Right lobe of liver (tissue), 6 donors: Measurements from ENCODE around the gene SLAMF8. TPM values are rescaled to one million over a fixed set of nuclear protein-coding genes. Genes with fewer than 3 reads are reported as not detected.

Experiments
- ATAC-seq, 4 donors: fragments of 200-7000 bp; cut with Tn5 transposase; one replicate each; pipeline ENCODE4 v1.9.1; 2020; ENCODE audit warnings: mild to moderate bottlenecking in 4 of 4, moderate library complexity in 4 of 4
- DNase-seq, 3 donors: peaks; one replicate each; pipeline ENCODE4 v3.0.0-alpha.2; 2020
- H3K27ac ChIP-seq, 3 donors: fragments of 200-600 bp; one replicate each; pipeline ENCODE4 v1.8.0; 2022
- H3K27me3 ChIP-seq, 2 donors: fragments of 200-600 bp; one replicate each; pipeline ENCODE4 v1.8.0; 2022
- H3K36me3 ChIP-seq, 4 donors: fragments of 200-600 bp; sonication (generic) in 1 of 4; one replicate each; pipeline versions ENCODE4 v1.5.1 to v1.8.0; 2017 to 2022; ENCODE audit warnings: control low read depth in 1 of 4
- H3K4me1 ChIP-seq, 4 donors: fragments of 200-600 bp; sonication (generic) in 1 of 4; one replicate each; pipeline versions ENCODE4 v1.5.1 to v1.8.0; 2017 to 2022; ENCODE audit warnings: control low read depth in 1 of 4
- H3K4me3 ChIP-seq, 3 donors: fragments of 200-600 bp; one replicate each; pipeline ENCODE4 v1.8.0; 2022
- H3K9me3 ChIP-seq, 4 donors: fragments of 200-600 bp; sonication (generic) in 1 of 4; one replicate each; pipeline versions ENCODE4 v1.5.1 to v1.8.0; 2017 to 2022; ENCODE audit warnings: control low read depth in 1 of 4
- CTCF ChIP-seq, 4 donors: fragments of 200-600 bp in 3 of 4; fragments of 450-650 bp in 1 of 4; IDR thresholded peaks; one replicate each; pipeline versions ENCODE4 v1.5.1 to v1.8.0; 2016 to 2022; ENCODE audit warnings: antibody characterized with exemption in 4 of 4, mild to moderate bottlenecking in 2 of 4
- POLR2A ChIP-seq: fragments of 450-650 bp; IDR thresholded peaks from one replicate; pipeline ENCODE4 v1.6.1; 2017; ENCODE audit warnings: antibody characterized with exemption, mild to moderate bottlenecking
- WGBS: methylation state at CpG from one replicate; pipeline ENCODE4 v1.1.6; 2018; ENCODE audit warnings: low coverage, low lambda C conversion rate; ENCODE audit not compliant: insufficient coverage; ENCODE audit errors: missing lambda C conversion rate; 5-methylcytosine and 5-hydroxymethylcytosine counted together
- intact Hi-C, 2 donors: fragments of 100-400 bp; cut with DNase I; formaldehyde crosslinking; loops; one replicate each; pipeline versions ENCODE4 v1.11.2 to v1.14.1; 2022
- long read RNA-seq: library from polyadenylated mRNA; unstranded; transcript quantifications from one replicate; pipeline ENCODE4 v2.0.0, GENCODE V29; 2019
- total RNA-seq, 6 experiments: library from RNA; depleted of rRNA in 2 of 6; stranded (reverse); fragments of >200 nt in 2 of 6; fragmentation: NEBNext Ultra II Directional in 3 of 6; extraction: Animal tissue kit (Norgen Biotek cat#: 25700) in 3 of 6; gene quantifications; one replicate each; pipeline versions ENCODE4 v1.1.0 to v1.2.4, GENCODE V29; 2016 to 2023
- donor health status: DM: no; HTN: yes; CAD: no.
- donor health status: DM: no; HTN: no; CAD: no.
- donor health status: DM: no; HTN: no; CAD: no.
- donor health status: DM: no; HTN: yes; CAD: no.
- donor health status: DM: no; HTN: yes; CAD: no.

Gene SLAMF8
- 1 to 10 TPM in 5 of 6 experiments, under 1 TPM in 1; 0.33 to 5.7 (median 2.5) TPM for total RNA-seq
- long read RNA-seq = 0 reads

- DNase-seq (peak in 1 of 3 donors; percentile 36), ATAC-seq (peak; percentile 39 to 66 (median 56))
- TF ChIP-seq CTCF (IDR thresholded peaks at IDR 0.05) (no peak), POLR2A (no peak)
- no peaks in the 10 kb centered on the region for H3K4me1 ChIP-seq
- no peaks in the 10 kb centered on the region for H3K27me3 ChIP-seq
- 38% methylated on average over 6 of the region's 11 CpGs for WGBS
- H3K4me3 ChIP-seq = no peak within 1 kb of the TSS
- no peak within 1 kb of the TSS for H3K27ac ChIP-seq
- H3K36me3 ChIP-seq = no peaks in the 10 kb centered on the region
- intact Hi-C loops = no loop called here
- no peaks in the 10 kb centered on the region for H3K9me3 ChIP-seq
These were observed at the start of gene SLAMF8 for GRCh38 chr1:159826441-159827101. SLAMF8 (plus strand) TSS chr1:159826873; CDS start chr1:159826899, 26 bp downstream.

GRCh38 chr1:159778266-159778665 lies 48.4 kb upstream of the SLAMF8 start:
- no peak for ATAC-seq

GRCh38 chr1:159779403-159779851 lies 47.2 kb upstream of the SLAMF8 start:
- no peak overlapping the region for H3K27ac ChIP-seq
- no peak overlapping the region for H3K4me3 ChIP-seq
- H3K9me3 ChIP-seq = no peaks in the 10 kb centered on the region
- TF ChIP-seq POLR2A = no peak
- no peak for TF ChIP-seq CTCF (IDR thresholded peaks at IDR 0.05)
- H3K36me3 ChIP-seq = no peaks in the 10 kb centered on the region
- intact Hi-C loops = loop anchor here in 1 of 2 donors (5.0 kb wide), 1 partner anchor 222 kb away; no protein-coding TSS in a partner anchor
- ATAC-seq (no peak), DNase-seq (no peak)
- H3K27me3 ChIP-seq = no peaks in the 10 kb centered on the region
- 80% methylated on average over 2 of the region's 2 CpGs for WGBS
- H3K4me1 ChIP-seq = peaks cover 0 to 22% (median 11%) of the 10 kb centered on the region in 4 donors

More at GRCh38 chr1:159778266-159778665, 48.4 kb upstream of the SLAMF8 start:
- Histone ChIP-seq H3K4me1 (peaks cover 0 to 22% (median 11%) of the 10 kb centered on the region in 4 donors), H3K27me3 (no peaks in the 10 kb centered on the region), H3K9me3 (no peaks in the 10 kb centered on the region), H3K4me3 (no peak overlapping the region), H3K27ac (no peak overlapping the region), H3K36me3 (no peaks in the 10 kb centered on the region)
- no peak for DNase-seq
- WGBS = 88% methylated on average over 4 of the region's 4 CpGs
- TF ChIP-seq CTCF (IDR thresholded peaks at IDR 0.05) = no peak
- no peak for TF ChIP-seq POLR2A
- intact Hi-C loops = loop anchor here in 1 of 2 donors (5.0 kb wide), 1 partner anchor 221 kb away; no protein-coding TSS in a partner anchor

GRCh38 chr1:159780583-159781582 lies 45.8 kb upstream of the SLAMF8 start, which contains the start of gene DUSP23:
DUSP23 (plus strand) TSS chr1:159780962; CDS start chr1:159781101, 139 bp downstream.
- Histone ChIP-seq H3K9me3 (no peaks in the 10 kb centered on the region), H3K4me3 (peak within 1 kb of the TSS; percentile 82 to 91 (median 85)), H3K27ac (peak within 1 kb of the TSS; percentile 80 to 90 (median 84)), H3K4me1 (peaks cover 0 to 18% (median 6%) of the 10 kb centered on the region in 4 donors), H3K27me3 (no peaks in the 10 kb centered on the region), H3K36me3 (no peaks in the 10 kb centered on the region)
- ATAC-seq (peak; percentile 90 to 96 (median 94)), DNase-seq (peak; percentile 99)
- intact Hi-C loops = no loop called here
- TF ChIP-seq CTCF (IDR thresholded peaks at IDR 0.05) (peak; percentile 94 to 96 (median 94)), POLR2A (peak; percentile 67)
- 4% methylated on average over 18 of the region's 88 CpGs for WGBS
